ENCODE data around the gene ST8SIA2.

ST8SIA2 gene

GRCh38 chr15:92454555-92455105, 60.9 kb downstream of the ST8SIA2 start:
- DNase-seq (ENCODE audit: extremely low spot score), result no peak
- no peak for TF ChIP-seq CTCF (IDR thresholded peaks at IDR 0.05; ENCODE audit: control extremely low read depth, extremely low read depth, low read depth, missing control alignments)
- CTCF ChIA-PET, result interaction anchor here (1.3 kb wide), 1 partner anchor 23 kb away, joined by 3 read pairs; no protein-coding TSS in a partner anchor
- POLR2A ChIA-PET, result no interaction called here

- no peak for TF ChIP-seq CTCF (IDR thresholded peaks at IDR 0.05; ENCODE audit: control extremely low read depth, extremely low read depth, low read depth, missing control alignments)
- ChIA-PET POLR2A (no interaction called here), CTCF (interaction anchor here (1.3 kb wide), 1 partner anchor 22 kb away, joined by 3 read pairs; no protein-coding TSS in a partner anchor)
- no peak for DNase-seq (ENCODE audit: extremely low spot score)
Observed at GRCh38 chr15:92455271-92455670, 61.6 kb downstream of the ST8SIA2 start.

- no peak for DNase-seq (ENCODE audit: extremely low spot score)
- POLR2A ChIA-PET, result no interaction called here
- no peak for TF ChIP-seq CTCF (IDR thresholded peaks at IDR 0.05; ENCODE audit: control extremely low read depth, extremely low read depth, low read depth, missing control alignments)
- CTCF ChIA-PET, result no interaction called here
Observed at GRCh38 chr15:92457471-92458041, 63.9 kb downstream of the ST8SIA2 start.

GRCh38 chr15:92460023-92460422, 66.3 kb downstream of the ST8SIA2 start:
- ChIA-PET CTCF (interaction anchor here (1.3 to 1.8 kb wide), 2 partner anchors 13 to 25 kb away, joined by 4 read pairs; no protein-coding TSS in a partner anchor), POLR2A (no interaction called here)
- no peak for TF ChIP-seq CTCF (IDR thresholded peaks at IDR 0.05; ENCODE audit: control extremely low read depth, extremely low read depth, low read depth, missing control alignments)
- DNase-seq (ENCODE audit: extremely low spot score), result no peak

- ChIA-PET POLR2A (no interaction called here), CTCF (no interaction called here)
- no peak for TF ChIP-seq CTCF (IDR thresholded peaks at IDR 0.05; ENCODE audit: control extremely low read depth, extremely low read depth, low read depth, missing control alignments)
- DNase-seq (ENCODE audit: extremely low spot score), result no peak
Observed at GRCh38 chr15:92462424-92463125, 68.9 kb downstream of the ST8SIA2 start.

GRCh38 chr15:92463352-92463751, 69.7 kb downstream of the ST8SIA2 start:
- no peak for DNase-seq (ENCODE audit: extremely low spot score)
- TF ChIP-seq CTCF (IDR thresholded peaks at IDR 0.05; ENCODE audit: control extremely low read depth, extremely low read depth, low read depth, missing control alignments), result no peak
- CTCF ChIA-PET, result no interaction called here
- POLR2A ChIA-PET, result no interaction called here
